ENCODE measurements around the gene OPRL1.
A peak's percentile ranks its signal among the peaks of the same experiment; 100 is the strongest.

The OPRL1 gene

GRCh38 chr20:64067733-64068307 lies 12.1 kb upstream of the OPRL1 start:
- no peak for DNase-seq
- Mint-ChIP-seq H3K36me3 (peaks cover 2% of the 10 kb centered on the region), H3K4me1 (peaks cover 60% of the 10 kb centered on the region), H3K27me3 (no peaks in the 10 kb centered on the region), H3K9me3 (no peaks in the 10 kb centered on the region), H3K27ac (peak overlapping the region; percentile 24), H3K4me3 (no peak overlapping the region)
- CTCF ChIA-PET, result no interaction called here

- Mint-ChIP-seq H3K4me3 (no peak overlapping the region), H3K4me1 (peaks cover 64% of the 10 kb centered on the region), H3K36me3 (peaks cover 5% of the 10 kb centered on the region), H3K9me3 (no peaks in the 10 kb centered on the region), H3K27ac (peak overlapping the region; percentile 79), H3K27me3 (no peaks in the 10 kb centered on the region)
- no peak for DNase-seq
- CTCF ChIA-PET, result interaction anchor here (1.6 kb wide), 1 partner anchor 15 kb away, joined by 7 read pairs; the partner anchor contains the start of gene LKAAEAR1
Measured at GRCh38 chr20:64068386-64069208, 11.3 kb upstream of the OPRL1 start.

GRCh38 chr20:64069209-64069613 lies 10.7 kb upstream of the OPRL1 start:
- CTCF ChIA-PET, result interaction anchor here (1.3 to 1.6 kb wide), 2 partner anchors 15 to 29 kb away, joined by 7 to 8 read pairs; partner anchors contain the start of gene LKAAEAR1
- Mint-ChIP-seq H3K4me3 (no peak overlapping the region), H3K27me3 (no peaks in the 10 kb centered on the region), H3K27ac (no peak overlapping the region), H3K9me3 (no peaks in the 10 kb centered on the region), H3K4me1 (peaks cover 64% of the 10 kb centered on the region), H3K36me3 (peaks cover 8% of the 10 kb centered on the region)
- DNase-seq, result no peak

GRCh38 chr20:64069614-64070243 lies 10.2 kb upstream of the OPRL1 start:
- no peaks in the 10 kb centered on the region for H3K27me3 Mint-ChIP-seq
- CTCF ChIA-PET, result interaction anchor here (1.3 to 1.6 kb wide), 2 partner anchors 14 to 30 kb away, joined by 7 to 8 read pairs; partner anchors contain the start of gene LKAAEAR1
- peaks cover 12% of the 10 kb centered on the region for H3K36me3 Mint-ChIP-seq
- H3K27ac Mint-ChIP-seq, result no peak overlapping the region
- H3K4me3 Mint-ChIP-seq, result no peak overlapping the region
- DNase-seq, result peak; percentile 48
- H3K9me3 Mint-ChIP-seq, result no peaks in the 10 kb centered on the region
- H3K4me1 Mint-ChIP-seq, result peaks cover 60% of the 10 kb centered on the region

- H3K36me3 Mint-ChIP-seq, result peaks cover 15% of the 10 kb centered on the region
Measured at GRCh38 chr20:64070244-64070993, 9.5 kb upstream of the OPRL1 start.

GRCh38 chr20:64071341-64072332 lies 8.2 kb upstream of the OPRL1 start:
- Mint-ChIP-seq H3K36me3 (peaks cover 21% of the 10 kb centered on the region), H3K27ac (peak overlapping the region; percentile 37), H3K4me3 (no peak overlapping the region), H3K4me1 (peaks cover 56% of the 10 kb centered on the region), H3K9me3 (no peaks in the 10 kb centered on the region), H3K27me3 (no peaks in the 10 kb centered on the region)
- CTCF ChIA-PET, result interaction anchor here (0.7 to 3.2 kb wide), 3 partner anchors 14 to 91 kb away, joined by 3 to 10 read pairs (median 4); no protein-coding TSS in a partner anchor
- no peak for DNase-seq

More at GRCh38 chr20:64070244-64070993, 9.5 kb upstream of the OPRL1 start:
- Mint-ChIP-seq H3K27me3 (no peaks in the 10 kb centered on the region), H3K4me1 (peaks cover 57% of the 10 kb centered on the region), H3K9me3 (no peaks in the 10 kb centered on the region), H3K27ac (peak overlapping the region; percentile 49), H3K4me3 (no peak overlapping the region)
- CTCF ChIA-PET, result interaction anchor here (1.3 kb wide), 1 partner anchor 30 kb away, joined by 8 read pairs; no protein-coding TSS in a partner anchor
- DNase-seq, result no peak

GRCh38 chr20:64072498-64073063 lies 7.3 kb upstream of the OPRL1 start:
- no peak overlapping the region for H3K4me3 Mint-ChIP-seq

GRCh38 chr20:64073476-64074183 lies 6.3 kb upstream of the OPRL1 start:
- Mint-ChIP-seq H3K27ac (no peak overlapping the region), H3K27me3 (no peaks in the 10 kb centered on the region), H3K36me3 (peaks cover 32% of the 10 kb centered on the region), H3K4me1 (peaks cover 45% of the 10 kb centered on the region), H3K4me3 (no peak overlapping the region), H3K9me3 (no peaks in the 10 kb centered on the region)
- CTCF ChIA-PET, result interaction anchor here (0.6 to 3.2 kb wide), 2 partner anchors 46 to 1271 kb away, joined by 3 to 10 read pairs; no protein-coding TSS in a partner anchor
- no peak for DNase-seq

More at GRCh38 chr20:64072498-64073063, 7.3 kb upstream of the OPRL1 start:
- Mint-ChIP-seq H3K27me3 (no peaks in the 10 kb centered on the region), H3K4me1 (peaks cover 51% of the 10 kb centered on the region), H3K36me3 (peaks cover 26% of the 10 kb centered on the region), H3K9me3 (no peaks in the 10 kb centered on the region), H3K27ac (no peak overlapping the region)
- CTCF ChIA-PET, result interaction anchor here (0.7 to 3.2 kb wide), 2 partner anchors 48 to 92 kb away, joined by 3 to 10 read pairs; no protein-coding TSS in a partner anchor
- no peak for DNase-seq

- Mint-ChIP-seq H3K9me3 (no peaks in the 10 kb centered on the region), H3K27me3 (no peaks in the 10 kb centered on the region), H3K4me3 (no peak overlapping the region), H3K27ac (no peak overlapping the region), H3K4me1 (peaks cover 41% of the 10 kb centered on the region), H3K36me3 (peaks cover 37% of the 10 kb centered on the region)
- DNase-seq, result no peak
- CTCF ChIA-PET, result interaction anchor here (0.6 to 3.2 kb wide), 2 partner anchors 46 to 1272 kb away, joined by 3 to 10 read pairs; no protein-coding TSS in a partner anchor
Measured at GRCh38 chr20:64074184-64074789, 5.6 kb upstream of the OPRL1 start.

- no peaks in the 10 kb centered on the region for H3K27me3 Mint-ChIP-seq
- H3K27ac Mint-ChIP-seq, result no peak overlapping the region
- H3K9me3 Mint-ChIP-seq, result no peaks in the 10 kb centered on the region
- H3K36me3 Mint-ChIP-seq, result peaks cover 37% of the 10 kb centered on the region
- peaks cover 41% of the 10 kb centered on the region for H3K4me1 Mint-ChIP-seq
- DNase-seq, result no peak
- CTCF ChIA-PET, result interaction anchor here (1.1 kb wide), 1 partner anchor 36 kb away, joined by 4 read pairs; no protein-coding TSS in a partner anchor
- H3K4me3 Mint-ChIP-seq, result no peak overlapping the region
Measured at GRCh38 chr20:64074963-64075362, 4.9 kb upstream of the OPRL1 start.

GRCh38 chr20:64075556-64075955 lies 4.3 kb upstream of the OPRL1 start:
- Mint-ChIP-seq H3K4me3 (no peak overlapping the region), H3K27ac (no peak overlapping the region), H3K4me1 (peaks cover 47% of the 10 kb centered on the region), H3K36me3 (peaks cover 37% of the 10 kb centered on the region), H3K9me3 (no peaks in the 10 kb centered on the region), H3K27me3 (peaks cover 4% of the 10 kb centered on the region)
- no peak for DNase-seq
- CTCF ChIA-PET, result interaction anchor here (1.1 kb wide), 1 partner anchor 37 kb away, joined by 4 read pairs; no protein-coding TSS in a partner anchor

All from activated naive CD4-positive, alpha-beta T cell treated with anti-CD3 and anti-CD28 coated beads, Interleukin-2, amount 10 ng/mL, durations not matched to agents 7 days and 5 days (primary cell).